ENCODE data around the gene WDR49. TPM values are rescaled to one million over a fixed set of nuclear protein-coding genes. Genes with fewer than 3 reads are reported as not detected.

The WDR49 gene
- total and polyA plus RNA-seq, 11 donors, result 0.03 to 8.7 (median 1.7) TPM

DNA sequence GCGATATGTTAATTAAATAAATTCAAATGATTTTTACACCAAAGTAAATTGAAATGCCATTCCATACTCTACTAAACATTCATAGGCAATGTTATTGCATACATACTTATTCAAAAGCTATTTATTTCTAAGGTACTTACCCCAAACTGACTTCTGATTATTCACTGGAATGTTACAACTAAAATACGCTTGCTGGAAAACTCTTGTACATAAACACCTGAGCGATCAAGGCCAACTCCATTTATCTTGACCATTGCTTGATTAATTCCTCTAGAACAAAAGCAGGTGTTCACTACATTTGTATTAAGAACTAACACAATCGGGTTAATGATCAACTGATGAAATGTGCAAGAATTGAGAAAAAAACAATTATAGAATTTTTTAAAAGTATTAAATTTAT is 179.9 kb downstream of the WDR49 start, which contains the start of gene SERPINI2:
TSS of gene SERPINI2 (minus strand) at position 180 of the 400 bp plus-strand sequence. CDS start 2,208 bp downstream, outside the sequence.
- TF ChIP-seq CTCF (IDR thresholded peaks at IDR 0.05) (no peak), POLR2A (IDR thresholded peaks at IDR 0.05) (no peak)
- WGBS, 4 donors, result 78 to 94% (median 86%) methylated on average over 4 of the region's 4 CpGs
- no peak within 1 kb of the TSS for H3K27ac ChIP-seq
- H3K9me3 ChIP-seq, result no peaks in the 10 kb centered on the region
- no peaks in the 10 kb centered on the region for H3K4me1 ChIP-seq
- no peak within 1 kb of the TSS for H3K4me3 ChIP-seq
- H3K36me3 ChIP-seq, result no peaks in the 10 kb centered on the region
- DNase-seq (no peak), ATAC-seq (no peak)
- no peaks in the 10 kb centered on the region for H3K27me3 ChIP-seq
- intact Hi-C loops (cut with DNase I), result no loop called here

- no peak for ATAC-seq
- 63 to 78% (median 66%) methylated on average over 3 of the region's 3 CpGs for WGBS, 4 donors
- intact Hi-C loops (cut with DNase I), result no loop called here
- Histone ChIP-seq H3K27ac (no peak overlapping the region), H3K9me3 (no peaks in the 10 kb centered on the region), H3K27me3 (no peaks in the 10 kb centered on the region), H3K36me3 (no peaks in the 10 kb centered on the region), H3K4me1 (no peaks in the 10 kb centered on the region), H3K4me3 (no peak overlapping the region)
- DNase-seq, result no peak
- TF ChIP-seq POLR2A (IDR thresholded peaks at IDR 0.05) (no peak), CTCF (IDR thresholded peaks at IDR 0.05) (no peak)
Observed at GRCh38 chr3:167469381-167469780, 184.4 kb downstream of the WDR49 start.

DNA sequence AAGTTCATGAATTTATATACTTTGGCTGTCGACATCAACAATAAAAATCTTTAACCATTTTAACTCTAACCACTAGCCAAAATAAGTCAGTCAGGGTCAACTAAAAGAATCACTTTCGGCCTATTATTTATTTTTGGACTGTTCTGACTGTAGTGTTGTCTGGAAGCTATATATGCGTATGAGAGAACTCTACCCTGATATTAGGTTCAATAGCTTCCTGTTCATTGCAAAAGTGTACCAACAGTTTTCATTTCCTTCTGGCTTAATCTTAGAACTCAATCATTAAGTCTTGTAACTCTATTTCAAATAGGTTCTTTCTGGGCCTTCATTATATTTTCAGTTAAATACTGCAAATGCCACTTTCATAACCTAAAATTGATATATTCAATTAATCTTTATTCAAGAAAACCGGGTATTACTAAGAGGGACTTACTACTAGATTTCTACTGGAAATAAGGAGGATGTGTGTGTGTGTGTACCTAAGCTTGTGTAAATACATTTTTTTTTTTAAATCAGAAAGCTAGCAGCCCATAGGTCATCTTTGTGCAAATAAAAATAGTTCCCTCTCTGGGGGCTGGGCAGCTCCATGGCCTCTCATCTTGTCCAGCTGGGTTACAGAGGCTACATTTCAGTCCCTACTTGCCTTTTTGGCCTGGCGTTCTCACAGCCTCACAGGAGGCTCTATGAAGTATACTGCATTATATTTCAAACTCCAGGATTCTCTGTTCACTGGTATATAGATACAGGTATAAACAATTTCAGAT is 185.7 kb downstream of the WDR49 start:
- Histone ChIP-seq H3K27ac (no peak overlapping the region), H3K27me3 (no peaks in the 10 kb centered on the region), H3K9me3 (no peaks in the 10 kb centered on the region), H3K4me1 (no peaks in the 10 kb centered on the region), H3K36me3 (no peaks in the 10 kb centered on the region), H3K4me3 (no peak overlapping the region)
- TF ChIP-seq CTCF (IDR thresholded peaks at IDR 0.05) (no peak), POLR2A (IDR thresholded peaks at IDR 0.05) (no peak)
- 76 to 86% (median 83%) methylated on average over 5 of the region's 5 CpGs for WGBS, 4 donors
- ATAC-seq (no peak), DNase-seq (no peak)
- intact Hi-C loops (cut with DNase I), result no loop called here

GRCh38 chr3:167466966-167467365 is 186.8 kb downstream of the WDR49 start:
- Histone ChIP-seq H3K27ac (no peak overlapping the region), H3K36me3 (no peaks in the 10 kb centered on the region), H3K27me3 (no peaks in the 10 kb centered on the region), H3K4me1 (no peaks in the 10 kb centered on the region), H3K9me3 (no peaks in the 10 kb centered on the region), H3K4me3 (no peak overlapping the region)
- no peak for DNase-seq
- no peak for ATAC-seq
- intact Hi-C loops (cut with DNase I), result no loop called here
- TF ChIP-seq CTCF (IDR thresholded peaks at IDR 0.05) (no peak), POLR2A (IDR thresholded peaks at IDR 0.05) (no peak)

All from heart left ventricle (tissue), 16 donors.